ENCODE results near the gene GYS2.
"Not testable (repeated sequence)": the region's sequence is repeated elsewhere in the genome, so short reads cannot be mapped to it uniquely, and the experiment has no call there.

GYS2 gene

GRCh38 chr12:21599143-21599999, 5.3 kb downstream of the GYS2 start:
- no peak overlapping the region for H3K27ac ChIP-seq (ENCODE audit: poor library complexity, severe bottlenecking)
- TF ChIP-seq, protein P1, sequence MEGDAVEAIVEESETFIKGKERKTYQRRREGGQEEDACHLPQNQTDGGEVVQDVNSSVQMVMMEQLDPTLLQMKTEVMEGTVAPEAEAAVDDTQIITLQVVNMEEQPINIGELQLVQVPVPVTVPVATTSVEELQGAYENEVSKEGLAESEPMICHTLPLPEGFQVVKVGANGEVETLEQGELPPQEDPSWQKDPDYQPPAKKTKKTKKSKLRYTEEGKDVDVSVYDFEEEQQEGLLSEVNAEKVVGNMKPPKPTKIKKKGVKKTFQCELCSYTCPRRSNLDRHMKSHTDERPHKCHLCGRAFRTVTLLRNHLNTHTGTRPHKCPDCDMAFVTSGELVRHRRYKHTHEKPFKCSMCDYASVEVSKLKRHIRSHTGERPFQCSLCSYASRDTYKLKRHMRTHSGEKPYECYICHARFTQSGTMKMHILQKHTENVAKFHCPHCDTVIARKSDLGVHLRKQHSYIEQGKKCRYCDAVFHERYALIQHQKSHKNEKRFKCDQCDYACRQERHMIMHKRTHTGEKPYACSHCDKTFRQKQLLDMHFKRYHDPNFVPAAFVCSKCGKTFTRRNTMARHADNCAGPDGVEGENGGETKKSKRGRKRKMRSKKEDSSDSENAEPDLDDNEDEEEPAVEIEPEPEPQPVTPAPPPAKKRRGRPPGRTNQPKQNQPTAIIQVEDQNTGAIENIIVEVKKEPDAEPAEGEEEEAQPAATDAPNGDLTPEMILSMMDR (IDR thresholded peaks at IDR 0.05; ENCODE audit: poor library complexity, severe bottlenecking), result no peak
- no peaks in the 10 kb centered on the region for H3K27me3 ChIP-seq (ENCODE audit: insufficient read depth, poor library complexity, severe bottlenecking)
- DNase-seq (ENCODE audit: low spot score), result no peak
- H3K4me3 ChIP-seq (ENCODE audit: severe bottlenecking), result no peak overlapping the region
- H3K9me3 ChIP-seq (ENCODE audit: severe bottlenecking), result no peaks in the 10 kb centered on the region
- no peak for ATAC-seq (ENCODE audit: low read depth)
- H3K36me3 ChIP-seq (ENCODE audit: low read depth), result no peaks in the 10 kb centered on the region
- H3K4me1 ChIP-seq (ENCODE audit: insufficient read depth, poor library complexity, severe bottlenecking), result no peaks in the 10 kb centered on the region

GRCh38 chr12:21598651-21599050, 6.0 kb downstream of the GYS2 start:
- Histone ChIP-seq H3K27ac (ENCODE audit: poor library complexity, severe bottlenecking) (no peak overlapping the region), H3K36me3 (ENCODE audit: low read depth) (no peaks in the 10 kb centered on the region)

GRCh38 chr12:21595356-21595755, 9.3 kb downstream of the GYS2 start:
- not testable (repeated sequence) for H3K4me3 ChIP-seq (ENCODE audit: severe bottlenecking); H3K36me3 ChIP-seq (ENCODE audit: low read depth); ATAC-seq (ENCODE audit: low read depth); H3K27me3 ChIP-seq (ENCODE audit: insufficient read depth, poor library complexity, severe bottlenecking); DNase-seq (ENCODE audit: low spot score); H3K4me1 ChIP-seq (ENCODE audit: insufficient read depth, poor library complexity, severe bottlenecking); H3K9me3 ChIP-seq (ENCODE audit: severe bottlenecking); H3K27ac ChIP-seq (ENCODE audit: poor library complexity, severe bottlenecking)

More at GRCh38 chr12:21598651-21599050, 6.0 kb downstream of the GYS2 start:
- H3K9me3 ChIP-seq (ENCODE audit: severe bottlenecking), result no peaks in the 10 kb centered on the region
- no peak overlapping the region for H3K4me3 ChIP-seq (ENCODE audit: severe bottlenecking)
- TF ChIP-seq, protein P1 (IDR thresholded peaks at IDR 0.05; ENCODE audit: poor library complexity, severe bottlenecking), result no peak
- no peak for ATAC-seq (ENCODE audit: low read depth)
- H3K4me1 ChIP-seq (ENCODE audit: insufficient read depth, poor library complexity, severe bottlenecking), result no peaks in the 10 kb centered on the region
- no peaks in the 10 kb centered on the region for H3K27me3 ChIP-seq (ENCODE audit: insufficient read depth, poor library complexity, severe bottlenecking)
- DNase-seq (ENCODE audit: low spot score), result no peak

- no peak overlapping the region for H3K27ac ChIP-seq (ENCODE audit: poor library complexity, severe bottlenecking)
- DNase-seq (ENCODE audit: low spot score) (no peak), ATAC-seq (ENCODE audit: low read depth) (no peak)
- no peak overlapping the region for H3K4me3 ChIP-seq (ENCODE audit: severe bottlenecking)
- TF ChIP-seq, protein P1 (IDR thresholded peaks at IDR 0.05; ENCODE audit: poor library complexity, severe bottlenecking), result no peak
- no peaks in the 10 kb centered on the region for H3K4me1 ChIP-seq (ENCODE audit: insufficient read depth, poor library complexity, severe bottlenecking)
- H3K27me3 ChIP-seq (ENCODE audit: insufficient read depth, poor library complexity, severe bottlenecking), result no peaks in the 10 kb centered on the region
- H3K36me3 ChIP-seq (ENCODE audit: low read depth), result no peaks in the 10 kb centered on the region
- no peaks in the 10 kb centered on the region for H3K9me3 ChIP-seq (ENCODE audit: severe bottlenecking)
Measured at GRCh38 chr12:21585485-21585884, 19.2 kb downstream of the GYS2 start.

DNA sequence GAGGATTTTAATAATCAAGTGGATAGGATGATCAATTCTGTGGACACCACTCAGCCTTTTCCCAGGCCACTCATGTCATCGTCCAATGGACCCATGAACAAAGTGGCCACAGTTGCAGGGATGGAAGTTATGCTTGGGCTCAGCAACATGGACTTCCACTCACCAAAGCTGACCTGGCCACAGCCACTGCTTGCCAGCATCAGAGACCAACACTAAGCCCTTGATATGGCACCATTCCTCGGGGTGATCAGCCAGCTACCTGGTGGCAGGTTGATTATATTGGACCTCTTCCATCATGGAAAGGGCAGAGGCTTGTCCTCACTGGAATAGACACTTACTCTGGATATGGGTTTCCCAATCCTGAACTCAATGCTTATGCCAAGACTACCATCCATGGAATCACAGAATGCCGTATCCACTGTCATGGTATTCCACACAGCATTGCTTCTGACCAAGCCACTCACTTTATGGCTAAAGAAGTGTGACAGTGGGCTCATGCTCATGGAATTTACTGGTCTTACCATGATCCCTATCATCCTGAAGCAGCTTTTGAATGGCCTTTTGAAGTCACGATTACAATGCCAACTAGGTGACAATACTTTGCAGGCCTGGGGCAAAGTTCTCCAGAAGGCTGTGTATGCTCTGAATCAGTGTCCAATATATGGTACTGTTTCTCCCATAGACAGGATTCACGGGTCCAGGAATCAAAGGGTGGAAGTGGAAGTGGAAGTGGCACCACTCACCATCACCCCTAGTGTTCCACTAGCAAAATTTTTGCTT, 20.1 kb downstream of the GYS2 start:
- H3K9me3 ChIP-seq (ENCODE audit: severe bottlenecking); ATAC-seq (ENCODE audit: low read depth); H3K27ac ChIP-seq (ENCODE audit: poor library complexity, severe bottlenecking); DNase-seq (ENCODE audit: low spot score); H3K27me3 ChIP-seq (ENCODE audit: insufficient read depth, poor library complexity, severe bottlenecking); H3K4me3 ChIP-seq (ENCODE audit: severe bottlenecking); H3K36me3 ChIP-seq (ENCODE audit: low read depth); H3K4me1 ChIP-seq (ENCODE audit: insufficient read depth, poor library complexity, severe bottlenecking): not testable (repeated sequence)

All from RWPE2 (cell line).